GM23338 (cell line): ENCODE measurements around the gene ZBTB7A. TPM values are rescaled to one million over a fixed set of nuclear protein-coding genes. Genes with fewer than 3 reads are reported as not detected.

Experiments used
- ATAC-seq: fragments of 200-7000 bp; cut with Tn5 transposase; 3 replicates; pipeline ENCODE4 v1.9.1; 2020
- DNase-seq: peaks from one replicate; pipeline ENCODE4 v3.0.0-alpha.2; 2015; ENCODE audit warnings: low spot score
- H2AFZ ChIP-seq: fragments of 200-600 bp; sonication (generic); 2 replicates; pipeline ENCODE4 v1.8.0; 2016; ENCODE audit warnings: antibody characterized with exemption, mild to moderate bottlenecking, moderate library complexity
- H3F3A ChIP-seq: fragments of 200-600 bp; sonication (generic); replicated peaks from 2 replicates; pipeline ENCODE4 v1.8.0; 2017; ENCODE audit warnings: antibody characterized with exemption, mixed run types, low read depth
- H3K27ac ChIP-seq: fragments of 200-600 bp; sonication (generic); 2 replicates; pipeline ENCODE4 v1.6.1; 2016; ENCODE audit warnings: low read depth
- H3K27me3 ChIP-seq: fragments of 200-600 bp; sonication (generic); 2 replicates; pipeline ENCODE4 v1.8.0; 2016; ENCODE audit warnings: mild to moderate bottlenecking, mixed run types, moderate library complexity; ENCODE audit not compliant: insufficient read depth
- H3K36me3 ChIP-seq: fragments of 200-600 bp; sonication (generic); 2 replicates; pipeline ENCODE4 v1.8.0; 2016; ENCODE audit warnings: mild to moderate bottlenecking; ENCODE audit not compliant: insufficient read depth
- H3K4me1 ChIP-seq: fragments of 200-600 bp; sonication (generic); 2 replicates; pipeline ENCODE4 v1.8.0; 2016; ENCODE audit warnings: mild to moderate bottlenecking, moderate library complexity; ENCODE audit not compliant: insufficient read depth
- H3K4me2 ChIP-seq: fragments of 200-600 bp; sonication (generic); 2 replicates; pipeline ENCODE4 v1.7.1; 2017; ENCODE audit warnings: mixed run types
- H3K4me3 ChIP-seq: fragments of 200-600 bp; sonication (generic); 2 replicates; pipeline ENCODE4 v1.6.1; 2016; ENCODE audit warnings: mixed run types
- H3K79me2 ChIP-seq: fragments of 200-600 bp; sonication (generic); replicated peaks from 2 replicates; pipeline ENCODE4 v1.8.0; 2017; ENCODE audit warnings: mild to moderate bottlenecking; ENCODE audit not compliant: insufficient read depth
- H3K9me2 ChIP-seq: fragments of 200-600 bp; sonication (generic); 2 replicates; pipeline ENCODE4 v1.8.0; 2017; ENCODE audit not compliant: insufficient read depth
- H4K20me1 ChIP-seq: fragments of 200-600 bp; sonication (generic); replicated peaks from 2 replicates; pipeline ENCODE4 v1.8.0; 2017; ENCODE audit warnings: mild to moderate bottlenecking; ENCODE audit not compliant: insufficient read depth
- H3K27ac Mint-ChIP-seq: 2 replicates; pipeline ENCODE4 v1.8.0; 2020; ENCODE audit warnings: inconsistent platforms, mild to moderate bottlenecking, moderate library complexity, mixed read lengths
- H3K27me3 Mint-ChIP-seq: 3 replicates; pipeline ENCODE4 v1.8.0; 2022; ENCODE audit warnings: low read depth, mild to moderate bottlenecking, moderate library complexity, mixed read lengths, inconsistent platforms; ENCODE audit not compliant: insufficient read depth, poor library complexity
- H3K36me3 Mint-ChIP-seq: 3 replicates; pipeline ENCODE4 v1.8.0; 2021; ENCODE audit warnings: low read depth, mild to moderate bottlenecking, inconsistent platforms, moderate library complexity, mixed read lengths
- H3K4me1 Mint-ChIP-seq: 3 replicates; pipeline ENCODE4 v1.8.0; 2020; ENCODE audit warnings: mild to moderate bottlenecking, inconsistent platforms, mixed read lengths
- H3K4me3 Mint-ChIP-seq: 3 replicates; pipeline ENCODE4 v1.8.0; 2021; ENCODE audit warnings: moderate library complexity, mild to moderate bottlenecking, inconsistent platforms, mixed read lengths
- H3K9me3 Mint-ChIP-seq: 3 replicates; pipeline ENCODE4 v1.8.0; 2020; ENCODE audit warnings: moderate library complexity, mild to moderate bottlenecking, inconsistent platforms, mixed read lengths
- EZH2 ChIP-seq: fragments of 200-600 bp; sonication (generic); IDR thresholded peaks from one replicate; pipeline ENCODE4 v1.8.0; 2017; ENCODE audit warnings: antibody characterized with exemption, mild to moderate bottlenecking, low read depth; ENCODE audit not compliant: unreplicated experiment
- EZH2phosphoT487 ChIP-seq: fragments of 200-600 bp; sonication (generic); IDR thresholded peaks from one replicate; pipeline ENCODE4 v1.8.1; 2018; ENCODE audit warnings: antibody characterized with exemption; ENCODE audit not compliant: unreplicated experiment
- JUNB ChIP-seq: IDR thresholded peaks from one replicate; pipeline ENCODE4 v1.6.1; 2016; ENCODE audit warnings: antibody characterized with exemption; ENCODE audit not compliant: unreplicated experiment
- NANOG ChIP-seq: IDR thresholded peaks from 2 replicates; pipeline ENCODE4 v1.6.1; 2016; ENCODE audit warnings: antibody characterized with exemption, borderline replicate concordance
- POLR2AphosphoS5 ChIP-seq: IDR thresholded peaks from 2 replicates; pipeline ENCODE4 v1.6.1; 2016; ENCODE audit warnings: antibody characterized with exemption, low read depth
- STAT1 ChIP-seq: IDR thresholded peaks from one replicate; pipeline ENCODE4 v1.6.1; 2016; ENCODE audit warnings: antibody characterized with exemption; ENCODE audit not compliant: unreplicated experiment
- ZNF114 ChIP-seq: fragments of 250-450 bp; sonication (Bioruptor Pico); IDR thresholded peaks from 2 replicates; pipeline ENCODE4 v1.5.0; 2020; ENCODE audit warnings: mild to moderate bottlenecking, moderate library complexity
- ZNF331 ChIP-seq: fragments of 250-450 bp; sonication (Bioruptor Pico); IDR thresholded peaks from 2 replicates; pipeline ENCODE4 v1.5.0; 2020; ENCODE audit warnings: low read depth, mild to moderate bottlenecking, moderate library complexity
- polyA plus RNA-seq: library from polyadenylated mRNA; unstranded; fragments of >200 nt; fragmentation: Nextera tagmentation; extraction: Ambion mirVana; gene quantifications from 2 replicates; pipeline ENCODE4 v1.2.1, GENCODE V29; 2016
- total RNA-seq: library from RNA; depleted of rRNA; stranded (reverse); fragments of >200 nt; shearing (Covaris generic); gene quantifications from 2 replicates; pipeline ENCODE4 v1.2.3, GENCODE V29; 2014
- TF ChIP-seq, protein P1 (sequence below): IDR thresholded peaks from 2 replicates; pipeline ENCODE4 v1.6.1; 2016; ENCODE audit warnings: antibody characterized with exemption
- TF ChIP-seq, protein P2 (sequence below), 2 experiments: fragments of 200-600 bp in 1 of 2; sonication (generic) in 1 of 2; conservative IDR thresholded peaks; 2 replicates each; pipeline versions ENCODE4 v1.5.1 to v1.6.1; 2016 to 2017; ENCODE audit warnings: antibody characterized with exemption in 2 of 2, low read depth in 2 of 2, mild to moderate bottlenecking in 2 of 2, moderate library complexity in 1 of 2
- TF ChIP-seq, protein P3 (sequence below): fragments of 250-450 bp; sonication (Bioruptor Pico); IDR thresholded peaks from 2 replicates; pipeline ENCODE4 v1.5.0; 2020; ENCODE audit warnings: mild to moderate bottlenecking, moderate library complexity
- TF ChIP-seq, protein P4 (sequence below): IDR thresholded peaks from one replicate; pipeline ENCODE4 v1.6.1; 2018; ENCODE audit warnings: antibody characterized with exemption; ENCODE audit not compliant: unreplicated experiment

ZBTB7A gene
- total and polyA plus RNA-seq, 2 experiments from 2014 or later, result 9.5 to 35.0 TPM

DNA sequence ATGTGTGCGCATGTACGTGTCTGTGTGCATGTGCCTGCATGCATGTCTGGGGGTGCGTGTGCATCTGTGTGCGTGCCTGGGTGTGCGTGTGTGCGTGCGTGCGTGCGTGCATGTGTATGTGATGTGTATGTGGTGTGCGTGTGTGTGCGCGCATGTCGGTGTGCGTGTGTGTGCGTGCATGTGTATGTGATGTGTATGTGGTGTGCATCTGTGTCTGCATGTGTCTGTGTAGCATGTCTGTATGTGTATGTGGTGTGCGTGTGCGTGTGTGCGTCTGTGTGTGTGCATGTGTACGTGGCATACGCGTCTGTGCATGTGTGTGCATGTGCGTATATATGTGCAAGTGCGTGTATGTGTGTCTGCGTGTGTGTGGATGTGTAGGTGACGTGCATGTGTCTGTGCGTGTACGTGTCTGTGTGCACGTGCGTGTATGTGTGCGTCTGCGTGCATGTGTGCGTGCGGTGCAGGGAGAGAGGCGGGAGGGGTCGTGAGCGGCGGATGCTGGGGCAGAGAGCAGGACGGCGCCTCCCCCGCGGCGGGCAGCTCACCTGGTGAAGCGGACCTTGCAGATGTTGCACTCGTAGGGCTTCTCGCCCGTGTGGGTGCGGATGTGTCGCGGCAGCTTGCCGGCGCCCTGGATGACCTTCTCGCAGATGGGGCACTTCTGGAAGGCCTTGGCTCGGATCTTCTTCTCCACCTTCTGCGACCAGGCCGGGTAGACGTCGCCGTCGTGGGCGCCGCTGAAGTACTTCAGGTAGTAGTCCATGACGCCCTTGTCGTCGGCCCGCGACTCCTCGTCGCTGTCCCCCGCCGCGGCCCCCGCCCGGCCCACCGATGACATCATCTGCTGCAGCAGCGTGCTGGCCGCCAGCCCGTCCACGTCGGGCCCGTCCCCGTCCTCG is 13.0 kb downstream of the ZBTB7A start:
- H4K20me1 ChIP-seq, result peaks cover 51% of the 10 kb centered on the region
- H3F3A ChIP-seq, result peaks cover 39% of the 10 kb centered on the region
- ATAC-seq (no peak), DNase-seq (no peak)
- peaks cover 70% of the 10 kb centered on the region for H3K79me2 ChIP-seq
- H3K27ac ChIP-seq, result peak overlapping the region; percentile 50; the same call in 1 of the 2 replicates
- no peaks in the 10 kb centered on the region for H3K27me3 ChIP-seq
- Mint-ChIP-seq H3K27ac (no peak overlapping the region), H3K36me3 (peaks cover 48% of the 10 kb centered on the region), H3K4me3 (no peak overlapping the region), H3K9me3 (no peaks in the 10 kb centered on the region; the same call in 1 of the 3 replicates), H3K27me3 (peaks cover 19% of the 10 kb centered on the region), H3K4me1 (peaks cover 10% of the 10 kb centered on the region)
- no peaks in the 10 kb centered on the region for H3K36me3 ChIP-seq
- H3K4me1 ChIP-seq, result no peaks in the 10 kb centered on the region
- H3K9me2 ChIP-seq, result no peaks in the 10 kb centered on the region
- H3K4me2 ChIP-seq, result no peak overlapping the region
- no peak for TF ChIP-seq STAT1
- TF ChIP-seq NANOG, result no peak
- TF ChIP-seq ZNF114 (CRISPR knock-in tag), result no peak
- TF ChIP-seq EZH2phosphoT487, result no peak
- TF ChIP-seq JUNB, result no peak
- TF ChIP-seq, protein P1, sequence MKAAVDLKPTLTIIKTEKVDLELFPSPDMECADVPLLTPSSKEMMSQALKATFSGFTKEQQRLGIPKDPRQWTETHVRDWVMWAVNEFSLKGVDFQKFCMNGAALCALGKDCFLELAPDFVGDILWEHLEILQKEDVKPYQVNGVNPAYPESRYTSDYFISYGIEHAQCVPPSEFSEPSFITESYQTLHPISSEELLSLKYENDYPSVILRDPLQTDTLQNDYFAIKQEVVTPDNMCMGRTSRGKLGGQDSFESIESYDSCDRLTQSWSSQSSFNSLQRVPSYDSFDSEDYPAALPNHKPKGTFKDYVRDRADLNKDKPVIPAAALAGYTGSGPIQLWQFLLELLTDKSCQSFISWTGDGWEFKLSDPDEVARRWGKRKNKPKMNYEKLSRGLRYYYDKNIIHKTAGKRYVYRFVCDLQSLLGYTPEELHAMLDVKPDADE, result no peak
- TF ChIP-seq POLR2AphosphoS5, result no peak
- TF ChIP-seq ZNF331 (CRISPR knock-in tag), result no peak
- TF ChIP-seq, protein P2, sequence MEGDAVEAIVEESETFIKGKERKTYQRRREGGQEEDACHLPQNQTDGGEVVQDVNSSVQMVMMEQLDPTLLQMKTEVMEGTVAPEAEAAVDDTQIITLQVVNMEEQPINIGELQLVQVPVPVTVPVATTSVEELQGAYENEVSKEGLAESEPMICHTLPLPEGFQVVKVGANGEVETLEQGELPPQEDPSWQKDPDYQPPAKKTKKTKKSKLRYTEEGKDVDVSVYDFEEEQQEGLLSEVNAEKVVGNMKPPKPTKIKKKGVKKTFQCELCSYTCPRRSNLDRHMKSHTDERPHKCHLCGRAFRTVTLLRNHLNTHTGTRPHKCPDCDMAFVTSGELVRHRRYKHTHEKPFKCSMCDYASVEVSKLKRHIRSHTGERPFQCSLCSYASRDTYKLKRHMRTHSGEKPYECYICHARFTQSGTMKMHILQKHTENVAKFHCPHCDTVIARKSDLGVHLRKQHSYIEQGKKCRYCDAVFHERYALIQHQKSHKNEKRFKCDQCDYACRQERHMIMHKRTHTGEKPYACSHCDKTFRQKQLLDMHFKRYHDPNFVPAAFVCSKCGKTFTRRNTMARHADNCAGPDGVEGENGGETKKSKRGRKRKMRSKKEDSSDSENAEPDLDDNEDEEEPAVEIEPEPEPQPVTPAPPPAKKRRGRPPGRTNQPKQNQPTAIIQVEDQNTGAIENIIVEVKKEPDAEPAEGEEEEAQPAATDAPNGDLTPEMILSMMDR (conservative IDR thresholded peaks at IDR 0.05; ENCODE audit: low read depth in 2 of 2), result no peak
- TF ChIP-seq, protein P3, sequence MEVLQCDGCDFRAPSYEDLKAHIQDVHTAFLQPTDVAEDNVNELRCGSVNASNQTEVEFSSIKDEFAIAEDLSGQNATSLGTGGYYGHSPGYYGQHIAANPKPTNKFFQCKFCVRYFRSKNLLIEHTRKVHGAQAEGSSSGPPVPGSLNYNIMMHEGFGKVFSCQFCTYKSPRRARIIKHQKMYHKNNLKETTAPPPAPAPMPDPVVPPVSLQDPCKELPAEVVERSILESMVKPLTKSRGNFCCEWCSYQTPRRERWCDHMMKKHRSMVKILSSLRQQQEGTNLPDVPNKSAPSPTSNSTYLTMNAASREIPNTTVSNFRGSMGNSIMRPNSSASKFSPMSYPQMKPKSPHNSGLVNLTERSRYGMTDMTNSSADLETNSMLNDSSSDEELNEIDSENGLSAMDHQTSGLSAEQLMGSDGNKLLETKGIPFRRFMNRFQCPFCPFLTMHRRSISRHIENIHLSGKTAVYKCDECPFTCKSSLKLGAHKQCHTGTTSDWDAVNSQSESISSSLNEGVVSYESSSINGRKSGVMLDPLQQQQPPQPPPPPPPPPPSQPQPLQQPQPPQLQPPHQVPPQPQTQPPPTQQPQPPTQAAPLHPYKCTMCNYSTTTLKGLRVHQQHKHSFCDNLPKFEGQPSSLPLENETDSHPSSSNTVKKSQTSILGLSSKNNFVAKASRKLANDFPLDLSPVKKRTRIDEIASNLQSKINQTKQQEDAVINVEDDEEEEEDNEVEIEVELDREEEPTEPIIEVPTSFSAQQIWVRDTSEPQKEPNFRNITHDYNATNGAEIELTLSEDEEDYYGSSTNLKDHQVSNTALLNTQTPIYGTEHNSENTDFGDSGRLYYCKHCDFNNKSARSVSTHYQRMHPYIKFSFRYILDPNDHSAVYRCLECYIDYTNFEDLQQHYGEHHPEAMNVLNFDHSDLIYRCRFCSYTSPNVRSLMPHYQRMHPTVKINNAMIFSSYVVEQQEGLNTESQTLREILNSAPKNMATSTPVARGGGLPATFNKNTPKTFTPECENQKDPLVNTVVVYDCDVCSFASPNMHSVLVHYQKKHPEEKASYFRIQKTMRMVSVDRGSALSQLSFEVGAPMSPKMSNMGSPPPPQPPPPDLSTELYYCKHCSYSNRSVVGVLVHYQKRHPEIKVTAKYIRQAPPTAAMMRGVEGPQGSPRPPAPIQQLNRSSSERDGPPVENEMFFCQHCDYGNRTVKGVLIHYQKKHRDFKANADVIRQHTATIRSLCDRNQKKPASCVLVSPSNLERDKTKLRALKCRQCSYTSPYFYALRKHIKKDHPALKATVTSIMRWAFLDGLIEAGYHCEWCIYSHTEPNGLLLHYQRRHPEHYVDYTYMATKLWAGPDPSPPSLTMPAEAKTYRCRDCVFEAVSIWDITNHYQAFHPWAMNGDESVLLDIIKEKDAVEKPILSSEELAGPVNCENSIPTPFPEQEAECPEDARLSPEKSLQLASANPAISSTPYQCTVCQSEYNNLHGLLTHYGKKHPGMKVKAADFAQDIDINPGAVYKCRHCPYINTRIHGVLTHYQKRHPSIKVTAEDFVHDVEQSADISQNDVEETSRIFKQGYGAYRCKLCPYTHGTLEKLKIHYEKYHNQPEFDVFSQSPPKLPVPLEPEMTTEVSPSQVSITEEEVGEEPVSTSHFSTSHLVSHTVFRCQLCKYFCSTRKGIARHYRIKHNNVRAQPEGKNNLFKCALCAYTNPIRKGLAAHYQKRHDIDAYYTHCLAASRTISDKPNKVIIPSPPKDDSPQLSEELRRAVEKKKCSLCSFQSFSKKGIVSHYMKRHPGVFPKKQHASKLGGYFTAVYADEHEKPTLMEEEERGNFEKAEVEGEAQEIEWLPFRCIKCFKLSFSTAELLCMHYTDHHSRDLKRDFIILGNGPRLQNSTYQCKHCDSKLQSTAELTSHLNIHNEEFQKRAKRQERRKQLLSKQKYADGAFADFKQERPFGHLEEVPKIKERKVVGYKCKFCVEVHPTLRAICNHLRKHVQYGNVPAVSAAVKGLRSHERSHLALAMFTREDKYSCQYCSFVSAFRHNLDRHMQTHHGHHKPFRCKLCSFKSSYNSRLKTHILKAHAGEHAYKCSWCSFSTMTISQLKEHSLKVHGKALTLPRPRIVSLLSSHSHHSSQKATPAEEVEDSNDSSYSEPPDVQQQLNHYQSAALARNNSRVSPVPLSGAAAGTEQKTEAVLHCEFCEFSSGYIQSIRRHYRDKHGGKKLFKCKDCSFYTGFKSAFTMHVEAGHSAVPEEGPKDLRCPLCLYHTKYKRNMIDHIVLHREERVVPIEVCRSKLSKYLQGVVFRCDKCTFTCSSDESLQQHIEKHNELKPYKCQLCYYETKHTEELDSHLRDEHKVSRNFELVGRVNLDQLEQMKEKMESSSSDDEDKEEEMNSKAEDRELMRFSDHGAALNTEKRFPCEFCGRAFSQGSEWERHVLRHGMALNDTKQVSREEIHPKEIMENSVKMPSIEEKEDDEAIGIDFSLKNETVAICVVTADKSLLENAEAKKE (CRISPR knock-in tag), result no peak
- TF ChIP-seq EZH2, result no peak
- TF ChIP-seq, protein P4, sequence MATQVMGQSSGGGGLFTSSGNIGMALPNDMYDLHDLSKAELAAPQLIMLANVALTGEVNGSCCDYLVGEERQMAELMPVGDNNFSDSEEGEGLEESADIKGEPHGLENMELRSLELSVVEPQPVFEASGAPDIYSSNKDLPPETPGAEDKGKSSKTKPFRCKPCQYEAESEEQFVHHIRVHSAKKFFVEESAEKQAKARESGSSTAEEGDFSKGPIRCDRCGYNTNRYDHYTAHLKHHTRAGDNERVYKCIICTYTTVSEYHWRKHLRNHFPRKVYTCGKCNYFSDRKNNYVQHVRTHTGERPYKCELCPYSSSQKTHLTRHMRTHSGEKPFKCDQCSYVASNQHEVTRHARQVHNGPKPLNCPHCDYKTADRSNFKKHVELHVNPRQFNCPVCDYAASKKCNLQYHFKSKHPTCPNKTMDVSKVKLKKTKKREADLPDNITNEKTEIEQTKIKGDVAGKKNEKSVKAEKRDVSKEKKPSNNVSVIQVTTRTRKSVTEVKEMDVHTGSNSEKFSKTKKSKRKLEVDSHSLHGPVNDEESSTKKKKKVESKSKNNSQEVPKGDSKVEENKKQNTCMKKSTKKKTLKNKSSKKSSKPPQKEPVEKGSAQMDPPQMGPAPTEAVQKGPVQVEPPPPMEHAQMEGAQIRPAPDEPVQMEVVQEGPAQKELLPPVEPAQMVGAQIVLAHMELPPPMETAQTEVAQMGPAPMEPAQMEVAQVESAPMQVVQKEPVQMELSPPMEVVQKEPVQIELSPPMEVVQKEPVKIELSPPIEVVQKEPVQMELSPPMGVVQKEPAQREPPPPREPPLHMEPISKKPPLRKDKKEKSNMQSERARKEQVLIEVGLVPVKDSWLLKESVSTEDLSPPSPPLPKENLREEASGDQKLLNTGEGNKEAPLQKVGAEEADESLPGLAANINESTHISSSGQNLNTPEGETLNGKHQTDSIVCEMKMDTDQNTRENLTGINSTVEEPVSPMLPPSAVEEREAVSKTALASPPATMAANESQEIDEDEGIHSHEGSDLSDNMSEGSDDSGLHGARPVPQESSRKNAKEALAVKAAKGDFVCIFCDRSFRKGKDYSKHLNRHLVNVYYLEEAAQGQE, result no peak
- no peak overlapping the region for H2AFZ ChIP-seq
- no peak overlapping the region for H3K4me3 ChIP-seq
